CD4-positive, CD25-positive, alpha-beta regulatory T cell (primary cell): Measurements from ENCODE around the gene DOK7. TPM values are rescaled to one million over a fixed set of nuclear protein-coding genes. Genes with fewer than 3 reads are reported as not detected.
A peak's percentile ranks its signal among the peaks of the same experiment; 100 is the strongest.

Experiments
- ATAC-seq, 2 donors: fragments of 150-1000 bp; cut with Tn5 transposase; one replicate each; pipeline ENCODE4 v1.10.0; 2021; ENCODE audit warnings: low read depth in 2 of 2, moderate number of reproducible peaks in 2 of 2, moderate library complexity in 1 of 2
- DNase-seq, 3 donors: peaks; one replicate each; pipeline versions ENCODE4 v3.0.0 to v3.0.0-alpha.2; 2012 to 2022; ENCODE audit warnings: mixed read lengths in 1 of 3
- H3K27ac ChIP-seq: one replicate; pipeline ENCODE4 v1.7.0; 2013; ENCODE audit warnings: mild to moderate bottlenecking, low read length; ENCODE audit not compliant: insufficient read depth, poor library complexity, severe bottlenecking
- H3K27me3 ChIP-seq: one replicate; pipeline ENCODE4 v1.7.0; 2013; ENCODE audit warnings: low read length; ENCODE audit not compliant: control insufficient read depth, insufficient read depth
- H3K36me3 ChIP-seq: one replicate; pipeline ENCODE4 v1.7.0; 2013; ENCODE audit warnings: mild to moderate bottlenecking, low read length, moderate library complexity; ENCODE audit not compliant: control insufficient read depth, insufficient read depth
- H3K4me1 ChIP-seq: 2 replicates; pipeline ENCODE4 v1.7.0; 2013; ENCODE audit warnings: mild to moderate bottlenecking, low read length; ENCODE audit not compliant: insufficient read depth, control insufficient read depth, poor library complexity, severe bottlenecking
- H3K4me3 ChIP-seq: one replicate; pipeline ENCODE4 v1.7.0; 2013; ENCODE audit warnings: low read depth, mild to moderate bottlenecking, low read length, moderate library complexity
- H3K9me3 ChIP-seq, 2 experiments: 1 replicate in 1 of 2; 2 replicates in 1 of 2; pipeline ENCODE4 v1.7.0; 2013; ENCODE audit warnings: low read length in 2 of 2, mild to moderate bottlenecking in 1 of 2, moderate library complexity in 1 of 2; ENCODE audit not compliant: control insufficient read depth in 2 of 2
- H3K27ac Mint-ChIP-seq, 3 donors: one replicate each; pipeline ENCODE4 v1.8.0; 2020 to 2022; ENCODE audit warnings: mild to moderate bottlenecking in 3 of 3, mixed read lengths in 3 of 3, moderate library complexity in 2 of 3
- H3K27me3 Mint-ChIP-seq: one replicate; pipeline ENCODE4 v1.8.0; 2022; ENCODE audit warnings: mild to moderate bottlenecking, mixed read lengths
- H3K36me3 Mint-ChIP-seq: one replicate; pipeline ENCODE4 v1.8.0; 2020; ENCODE audit warnings: mixed read lengths
- H3K4me1 Mint-ChIP-seq, 4 donors: one replicate each; pipeline ENCODE4 v1.8.0; 2020 to 2022; ENCODE audit warnings: mixed read lengths in 4 of 4, mild to moderate bottlenecking in 1 of 4
- H3K4me3 Mint-ChIP-seq, 4 donors: one replicate each; pipeline ENCODE4 v1.8.0; 2020 to 2022; ENCODE audit warnings: mild to moderate bottlenecking in 4 of 4, mixed read lengths in 4 of 4, moderate library complexity in 3 of 4
- H3K9me3 Mint-ChIP-seq, 7 donors: one replicate each; pipeline ENCODE4 v1.8.0; 2020 to 2022; ENCODE audit warnings: mixed read lengths in 7 of 7, mild to moderate bottlenecking in 3 of 7, moderate library complexity in 2 of 7
- polyA plus RNA-seq, 4 donors: library from polyadenylated mRNA; unstranded; fragments of 300-500 nt; fragmentation: Illumina TruSeq; gene quantifications; one replicate each; pipeline ENCODE4 v1.2.3, GENCODE V29; 2021
- total RNA-seq: library from RNA; stranded (reverse); gene quantifications from one replicate; pipeline ENCODE4 v1.2.3, GENCODE V29; 2022

DOK7 gene
- total and polyA plus RNA-seq, 5 donors from 2014 or later: 0.08 to 0.14 TPM; not detected in 3

GRCh38 chr4:3463556-3464348 is 646 bp downstream of the DOK7 start:
- Mint-ChIP-seq H3K27ac (no peak overlapping the region), H3K9me3 (no peaks in the 10 kb centered on the region), H3K36me3 (peaks cover 3% of the 10 kb centered on the region), H3K4me1 (peaks cover 0 to 2% (median 0%) of the 10 kb centered on the region in 4 donors), H3K27me3 (peaks cover 30% of the 10 kb centered on the region), H3K4me3 (no peak overlapping the region)
- H3K27me3 ChIP-seq: no peaks in the 10 kb centered on the region
- no peak for ATAC-seq
- H3K4me1 ChIP-seq: no peaks in the 10 kb centered on the region
- H3K27ac ChIP-seq: no peak overlapping the region
- H3K4me3 ChIP-seq: no peak overlapping the region
- DNase-seq: no peak
- no peaks in the 10 kb centered on the region for H3K9me3 ChIP-seq
- H3K36me3 ChIP-seq: no peaks in the 10 kb centered on the region

GRCh38 chr4:3464349-3464905 is 1.3 kb downstream of the DOK7 start:
- DNase-seq (no peak), ATAC-seq (no peak)
- H3K4me3 Mint-ChIP-seq: peak overlapping the region in 1 of 4 donors; percentile 46
- H3K27me3 ChIP-seq: no peaks in the 10 kb centered on the region
- H3K27ac ChIP-seq: no peak overlapping the region
- H3K9me3 ChIP-seq: no peaks in the 10 kb centered on the region
- no peaks in the 10 kb centered on the region for H3K36me3 ChIP-seq
- H3K4me1 ChIP-seq: no peaks in the 10 kb centered on the region
- no peak overlapping the region for H3K27ac Mint-ChIP-seq
- peaks cover 0 to 2% (median 0%) of the 10 kb centered on the region in 4 donors for H3K4me1 Mint-ChIP-seq
- H3K36me3 Mint-ChIP-seq: peaks cover 3% of the 10 kb centered on the region
- H3K9me3 Mint-ChIP-seq: no peaks in the 10 kb centered on the region
- H3K4me3 ChIP-seq: no peak overlapping the region
- H3K27me3 Mint-ChIP-seq: peaks cover 30% of the 10 kb centered on the region

GRCh38 chr4:3464911-3465697 is 2.0 kb downstream of the DOK7 start:
- Histone ChIP-seq H3K27me3 (no peaks in the 10 kb centered on the region), H3K27ac (no peak overlapping the region), H3K4me1 (no peaks in the 10 kb centered on the region), H3K36me3 (no peaks in the 10 kb centered on the region), H3K9me3 (no peaks in the 10 kb centered on the region), H3K4me3 (no peak overlapping the region)
- H3K9me3 Mint-ChIP-seq: no peaks in the 10 kb centered on the region
- H3K4me1 Mint-ChIP-seq: peaks cover 0 to 2% (median 0%) of the 10 kb centered on the region in 4 donors
- peaks cover 25% of the 10 kb centered on the region for H3K27me3 Mint-ChIP-seq
- no peak overlapping the region for H3K4me3 Mint-ChIP-seq
- DNase-seq: no peak
- no peak for ATAC-seq
- no peak overlapping the region for H3K27ac Mint-ChIP-seq
- H3K36me3 Mint-ChIP-seq: peaks cover 1% of the 10 kb centered on the region

- Mint-ChIP-seq H3K9me3 (no peaks in the 10 kb centered on the region), H3K36me3 (no peaks in the 10 kb centered on the region), H3K27ac (no peak overlapping the region), H3K4me1 (peaks cover 0 to 2% (median 0%) of the 10 kb centered on the region in 4 donors), H3K4me3 (no peak overlapping the region), H3K27me3 (peaks cover 20% of the 10 kb centered on the region)
- no peaks in the 10 kb centered on the region for H3K27me3 ChIP-seq
- no peak overlapping the region for H3K4me3 ChIP-seq
- H3K36me3 ChIP-seq: no peaks in the 10 kb centered on the region
- no peak for DNase-seq
- H3K9me3 ChIP-seq: no peaks in the 10 kb centered on the region
- no peak for ATAC-seq
- no peaks in the 10 kb centered on the region for H3K4me1 ChIP-seq
- H3K27ac ChIP-seq: no peak overlapping the region
Observed at GRCh38 chr4:3465698-3466671, 2.9 kb downstream of the DOK7 start.

- H3K27ac ChIP-seq: no peak overlapping the region
- H3K4me3 Mint-ChIP-seq: no peak overlapping the region
- no peak overlapping the region for H3K27ac Mint-ChIP-seq
- no peak for DNase-seq
- ATAC-seq: no peak
- H3K4me1 ChIP-seq: no peaks in the 10 kb centered on the region
- no peaks in the 10 kb centered on the region for H3K36me3 ChIP-seq
- peaks cover 20% of the 10 kb centered on the region for H3K27me3 Mint-ChIP-seq
- H3K9me3 ChIP-seq: no peaks in the 10 kb centered on the region
- H3K27me3 ChIP-seq: no peaks in the 10 kb centered on the region
- H3K36me3 Mint-ChIP-seq: no peaks in the 10 kb centered on the region
- no peaks in the 10 kb centered on the region for H3K9me3 Mint-ChIP-seq
- H3K4me3 ChIP-seq: no peak overlapping the region
- H3K4me1 Mint-ChIP-seq: peaks cover 0 to 2% (median 0%) of the 10 kb centered on the region in 4 donors
Observed at GRCh38 chr4:3466691-3467600, 3.8 kb downstream of the DOK7 start.

GRCh38 chr4:3467601-3468031 is 4.5 kb downstream of the DOK7 start:
- Histone ChIP-seq H3K9me3 (no peaks in the 10 kb centered on the region), H3K27me3 (no peaks in the 10 kb centered on the region), H3K4me3 (no peak overlapping the region), H3K27ac (no peak overlapping the region), H3K36me3 (no peaks in the 10 kb centered on the region), H3K4me1 (no peaks in the 10 kb centered on the region)
- H3K27ac Mint-ChIP-seq: no peak overlapping the region
- H3K27me3 Mint-ChIP-seq: peaks cover 13% of the 10 kb centered on the region
- DNase-seq: no peak
- no peak overlapping the region for H3K4me3 Mint-ChIP-seq
- H3K9me3 Mint-ChIP-seq: no peaks in the 10 kb centered on the region
- H3K36me3 Mint-ChIP-seq: no peaks in the 10 kb centered on the region
- no peak for ATAC-seq
- H3K4me1 Mint-ChIP-seq: peaks cover 0 to 2% (median 0%) of the 10 kb centered on the region in 4 donors
